ENCODE results near the gene IRAK2.
"Not testable (repeated sequence)": the region's sequence is repeated elsewhere in the genome, so short reads cannot be mapped to it uniquely, and the experiment has no call there.

GRCh38 chr3:10175334-10175733, 10.6 kb downstream of the IRAK2 start:
- not testable (repeated sequence) for TF ChIP-seq POLR2A, CTCF (IDR thresholded peaks at IDR 0.05)

All from body of pancreas (tissue), 4 donors.